Parathyroid adenoma (tissue), 2 donors: ENCODE measurements around the gene BAZ2B.

ENCODE experiments used
- H2AFZ ChIP-seq: fragments of 300-600 bp; sonication (generic); one replicate; pipeline ENCODE4 v1.7.0; 2017; ENCODE audit warnings: antibody characterized with exemption, mild to moderate bottlenecking
- H3K27ac ChIP-seq: fragments of 300-600 bp; sonication (generic); one replicate; pipeline ENCODE4 v1.7.0; 2017
- H3K27me3 ChIP-seq: fragments of 300-600 bp; sonication (generic); one replicate; pipeline ENCODE4 v1.7.0; 2017; ENCODE audit warnings: low read length; ENCODE audit not compliant: control insufficient read depth, insufficient read depth
- H3K36me3 ChIP-seq: fragments of 300-600 bp; sonication (generic); one replicate; pipeline ENCODE4 v1.7.0; 2017; ENCODE audit warnings: low read length; ENCODE audit not compliant: control insufficient read depth, insufficient read depth
- H3K4me1 ChIP-seq: fragments of 300-600 bp; sonication (generic); one replicate; pipeline ENCODE4 v1.7.0; 2017; ENCODE audit warnings: control low read depth
- H3K4me2 ChIP-seq: fragments of 300-600 bp; sonication (generic); one replicate; pipeline ENCODE4 v1.7.0; 2017; ENCODE audit warnings: low read length
- H3K4me3 ChIP-seq: fragments of 300-600 bp; sonication (generic); one replicate; pipeline ENCODE4 v1.7.0; 2017; ENCODE audit warnings: low read depth, low read length
- H3K79me2 ChIP-seq: fragments of 300-600 bp; sonication (generic); one replicate; pipeline ENCODE4 v1.7.0; 2017; ENCODE audit warnings: control low read depth
- H3K9ac ChIP-seq: fragments of 300-600 bp; sonication (generic); one replicate; pipeline ENCODE4 v1.7.0; 2017; ENCODE audit warnings: mild to moderate bottlenecking
- H3K9me3 ChIP-seq: fragments of 300-600 bp; sonication (generic); one replicate; pipeline ENCODE4 v1.7.0; 2017; ENCODE audit warnings: low read length; ENCODE audit not compliant: control insufficient read depth
- TF ChIP-seq, protein P1 (sequence below): fragments of 300-600 bp; sonication (generic); IDR thresholded peaks from one replicate; pipeline ENCODE4 v1.7.0; 2017; ENCODE audit warnings: antibody characterized with exemption, mild to moderate bottlenecking
- donor health status: primary hyperparathyroidism.

The BAZ2B gene

DNA sequence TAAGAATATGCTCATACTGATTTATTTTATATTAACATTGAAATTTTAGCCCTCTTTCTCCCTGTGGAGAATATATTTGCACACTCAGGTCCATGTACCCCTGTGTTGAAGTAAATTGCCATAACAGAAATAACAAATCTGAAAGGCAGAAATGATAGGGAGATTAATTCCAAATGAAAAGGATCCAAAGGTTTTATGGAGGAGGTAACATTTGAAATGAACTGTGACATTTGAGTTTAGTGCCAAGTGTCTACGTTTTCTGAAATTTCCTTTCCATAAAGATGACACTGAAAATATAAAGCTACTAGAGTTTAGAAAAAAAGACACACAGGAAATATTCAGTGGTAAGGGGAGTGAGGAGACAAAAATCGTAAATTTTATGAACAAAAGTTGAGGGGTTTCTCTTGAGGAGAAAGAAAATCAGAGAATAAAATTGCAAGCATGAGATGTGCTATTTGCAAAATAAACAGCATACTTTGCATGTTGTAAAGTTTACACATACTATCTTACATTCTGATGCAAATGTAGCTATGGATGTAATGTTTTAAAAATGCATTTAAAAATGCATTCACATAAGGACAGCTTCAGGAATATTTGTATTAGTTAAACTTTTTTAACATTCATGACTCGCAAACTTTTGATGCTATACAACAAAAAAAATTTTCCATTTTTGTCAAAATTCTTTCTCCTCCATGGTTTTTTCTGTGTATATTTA is 69.5 kb downstream of the BAZ2B start:
- H3K79me2 ChIP-seq: peaks cover 17% of the 10 kb centered on the region
- no peaks in the 10 kb centered on the region for H3K27me3 ChIP-seq
- no peak overlapping the region for H2AFZ ChIP-seq
- no peaks in the 10 kb centered on the region for H3K36me3 ChIP-seq
- no peak overlapping the region for H3K4me3 ChIP-seq
- TF ChIP-seq, protein P1, sequence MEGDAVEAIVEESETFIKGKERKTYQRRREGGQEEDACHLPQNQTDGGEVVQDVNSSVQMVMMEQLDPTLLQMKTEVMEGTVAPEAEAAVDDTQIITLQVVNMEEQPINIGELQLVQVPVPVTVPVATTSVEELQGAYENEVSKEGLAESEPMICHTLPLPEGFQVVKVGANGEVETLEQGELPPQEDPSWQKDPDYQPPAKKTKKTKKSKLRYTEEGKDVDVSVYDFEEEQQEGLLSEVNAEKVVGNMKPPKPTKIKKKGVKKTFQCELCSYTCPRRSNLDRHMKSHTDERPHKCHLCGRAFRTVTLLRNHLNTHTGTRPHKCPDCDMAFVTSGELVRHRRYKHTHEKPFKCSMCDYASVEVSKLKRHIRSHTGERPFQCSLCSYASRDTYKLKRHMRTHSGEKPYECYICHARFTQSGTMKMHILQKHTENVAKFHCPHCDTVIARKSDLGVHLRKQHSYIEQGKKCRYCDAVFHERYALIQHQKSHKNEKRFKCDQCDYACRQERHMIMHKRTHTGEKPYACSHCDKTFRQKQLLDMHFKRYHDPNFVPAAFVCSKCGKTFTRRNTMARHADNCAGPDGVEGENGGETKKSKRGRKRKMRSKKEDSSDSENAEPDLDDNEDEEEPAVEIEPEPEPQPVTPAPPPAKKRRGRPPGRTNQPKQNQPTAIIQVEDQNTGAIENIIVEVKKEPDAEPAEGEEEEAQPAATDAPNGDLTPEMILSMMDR: no peak
- no peak overlapping the region for H3K9ac ChIP-seq
- H3K9me3 ChIP-seq: no peaks in the 10 kb centered on the region
- no peak overlapping the region for H3K27ac ChIP-seq
- H3K4me2 ChIP-seq: no peak overlapping the region
- no peaks in the 10 kb centered on the region for H3K4me1 ChIP-seq

DNA sequence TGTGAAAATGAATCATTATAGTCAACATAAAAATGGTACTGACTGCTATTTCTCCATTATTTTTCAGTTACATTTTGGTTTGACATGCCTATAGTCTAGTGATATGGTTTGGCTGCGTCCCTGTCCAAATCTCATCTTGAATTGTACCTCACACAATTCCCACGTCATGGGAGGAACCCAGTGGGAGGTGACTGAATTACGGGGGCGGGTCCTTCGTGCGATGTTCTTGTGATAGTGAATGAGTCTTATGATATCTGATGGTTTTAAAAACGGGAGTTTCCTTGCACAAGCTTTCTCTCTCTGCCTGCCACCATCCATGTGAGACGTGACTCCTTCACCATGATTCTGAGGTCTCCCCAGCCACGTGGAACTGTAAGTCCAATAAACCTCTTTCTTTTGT is 70.3 kb downstream of the BAZ2B start:
- H3K4me3 ChIP-seq: no peak overlapping the region
- no peaks in the 10 kb centered on the region for H3K9me3 ChIP-seq
- H2AFZ ChIP-seq: no peak overlapping the region
- H3K4me2 ChIP-seq: no peak overlapping the region
- no peak overlapping the region for H3K9ac ChIP-seq
- H3K79me2 ChIP-seq: peaks cover 22% of the 10 kb centered on the region
- no peak overlapping the region for H3K27ac ChIP-seq
- H3K36me3 ChIP-seq: no peaks in the 10 kb centered on the region
- H3K27me3 ChIP-seq: no peaks in the 10 kb centered on the region
- no peaks in the 10 kb centered on the region for H3K4me1 ChIP-seq
- TF ChIP-seq, protein P1: no peak

DNA sequence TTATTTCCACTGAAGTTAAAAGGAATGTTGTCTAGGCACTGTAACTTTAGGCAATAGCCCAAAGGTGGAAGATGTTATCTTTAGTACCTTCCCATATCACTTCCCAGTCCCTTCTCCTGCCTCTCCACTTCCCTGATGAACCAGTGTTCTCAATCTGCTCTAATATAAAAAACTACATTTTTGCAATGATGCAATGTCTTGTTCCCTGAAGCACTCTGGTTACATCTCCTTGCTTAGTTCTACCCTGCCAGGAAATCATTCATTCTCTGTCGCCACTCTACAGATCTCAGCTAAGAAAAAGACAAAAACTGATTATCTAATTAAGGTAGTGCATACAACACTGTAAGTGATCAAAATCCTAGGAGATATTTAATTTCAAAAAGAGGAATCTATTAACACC is 71.3 kb downstream of the BAZ2B start:
- Histone ChIP-seq H3K4me1 (no peaks in the 10 kb centered on the region), H3K9me3 (no peaks in the 10 kb centered on the region), H3K36me3 (no peaks in the 10 kb centered on the region), H3K9ac (no peak overlapping the region), H3K4me2 (no peak overlapping the region), H3K27ac (no peak overlapping the region), H2AFZ (no peak overlapping the region), H3K79me2 (peaks cover 18% of the 10 kb centered on the region), H3K27me3 (no peaks in the 10 kb centered on the region), H3K4me3 (no peak overlapping the region)
- TF ChIP-seq, protein P1: no peak

DNA sequence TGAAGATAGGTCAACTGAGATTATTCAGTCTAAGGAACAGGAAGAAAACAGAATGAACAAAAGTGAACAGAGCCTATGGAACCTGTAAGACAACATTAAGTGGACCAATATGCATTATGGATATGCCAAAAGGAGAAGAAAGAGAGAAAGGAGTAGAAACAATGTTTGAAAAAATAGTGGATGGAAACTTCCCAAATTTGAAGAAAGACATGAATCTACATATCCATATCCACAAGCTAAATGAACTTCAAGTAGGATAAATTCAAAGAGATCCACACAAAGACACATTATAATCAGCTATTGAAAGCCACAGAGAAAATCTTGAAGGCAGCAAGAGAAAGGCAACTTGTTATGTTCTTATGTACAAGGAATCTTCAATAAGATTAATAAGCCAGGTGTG is 74.2 kb downstream of the BAZ2B start:
- H2AFZ ChIP-seq: no peak overlapping the region
- H3K79me2 ChIP-seq: peaks cover 24% of the 10 kb centered on the region
- H3K4me3 ChIP-seq: no peak overlapping the region
- H3K9me3 ChIP-seq: no peaks in the 10 kb centered on the region
- no peaks in the 10 kb centered on the region for H3K36me3 ChIP-seq
- H3K4me1 ChIP-seq: no peaks in the 10 kb centered on the region
- H3K27me3 ChIP-seq: no peaks in the 10 kb centered on the region
- H3K27ac ChIP-seq: no peak overlapping the region
- H3K9ac ChIP-seq: no peak overlapping the region
- TF ChIP-seq, protein P1: no peak
- no peak overlapping the region for H3K4me2 ChIP-seq

DNA sequence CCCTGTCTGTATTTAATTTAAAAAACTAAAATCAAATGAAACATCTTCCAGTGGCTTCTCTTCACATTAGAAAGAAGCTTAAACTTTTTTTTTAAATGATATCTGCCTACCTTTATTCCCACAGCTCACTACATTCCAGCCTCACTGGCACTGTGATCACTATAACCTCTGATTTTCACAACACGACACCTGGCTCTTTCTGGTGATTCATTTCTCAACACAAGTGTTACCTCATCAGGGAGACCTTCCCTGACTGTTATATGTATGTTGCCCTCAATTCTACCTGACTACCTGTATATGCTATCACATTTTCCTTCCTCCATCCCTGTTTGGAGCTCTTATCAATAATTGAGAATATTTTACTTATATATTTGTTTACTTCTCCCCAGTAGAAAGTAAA is 76.6 kb downstream of the BAZ2B start:
- H2AFZ ChIP-seq: no peak overlapping the region
- no peaks in the 10 kb centered on the region for H3K27me3 ChIP-seq
- peaks cover 26% of the 10 kb centered on the region for H3K79me2 ChIP-seq
- H3K9ac ChIP-seq: no peak overlapping the region
- TF ChIP-seq, protein P1: no peak
- H3K36me3 ChIP-seq: no peaks in the 10 kb centered on the region
- no peak overlapping the region for H3K4me3 ChIP-seq
- H3K27ac ChIP-seq: no peak overlapping the region
- H3K4me2 ChIP-seq: no peak overlapping the region
- no peaks in the 10 kb centered on the region for H3K9me3 ChIP-seq
- no peaks in the 10 kb centered on the region for H3K4me1 ChIP-seq
